Kidney glomerular epithelial cell (primary cell): Measurements from ENCODE around the gene CUZD1.

Experiments
- DNase-seq: peaks from one replicate; lab custom pipeline; 2025; lab: John Stamatoyannopoulos, UW

Gene CUZD1

DNA sequence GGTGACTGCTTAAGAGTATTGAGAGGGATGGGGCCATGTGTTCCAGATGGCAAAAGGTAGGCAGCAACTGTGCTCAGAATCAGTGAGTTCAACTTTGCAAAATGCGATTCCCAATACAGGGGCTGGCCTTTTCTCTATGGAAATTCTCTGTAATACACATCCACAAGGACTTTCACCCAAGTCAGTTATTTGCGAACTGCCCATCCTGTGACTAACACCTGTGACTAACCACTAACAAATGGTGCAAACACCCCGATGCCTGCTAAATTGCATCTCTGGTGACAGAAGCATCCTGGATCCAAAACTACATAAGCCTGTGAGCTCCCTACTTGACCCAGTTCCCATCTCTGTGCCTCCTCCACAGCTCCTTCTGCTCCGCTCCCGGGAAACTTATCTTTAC is 9.0 kb upstream of the CUZD1 start:
- peak; percentile 62 for DNase-seq

GRCh38 chr10:122853665-122854313 is 8.1 kb upstream of the CUZD1 start:
- DNase-seq: no peak

DNA sequence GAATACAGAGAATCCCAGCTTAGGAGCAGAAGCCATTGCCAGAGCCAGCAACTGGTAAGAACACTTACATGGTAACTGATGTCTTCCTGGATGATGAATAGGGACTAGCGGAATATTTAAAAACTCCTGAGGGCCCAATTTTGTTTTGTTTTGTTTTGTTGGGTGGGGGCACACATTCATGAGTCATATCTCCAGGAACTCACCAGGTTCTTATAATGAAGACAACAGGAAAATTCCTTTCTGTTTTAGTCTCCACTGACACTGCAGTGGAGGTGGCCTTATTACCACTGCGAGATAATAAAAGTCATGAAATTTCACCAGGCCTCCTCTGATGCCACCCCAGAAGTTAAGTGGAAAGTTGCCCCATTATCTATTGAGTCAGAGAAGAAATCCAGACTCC is 6.6 kb upstream of the CUZD1 start:
- peak; percentile 20 for DNase-seq

GRCh38 chr10:122850705-122851640 is 5.3 kb upstream of the CUZD1 start:
- peak; percentile 39 for DNase-seq

DNA sequence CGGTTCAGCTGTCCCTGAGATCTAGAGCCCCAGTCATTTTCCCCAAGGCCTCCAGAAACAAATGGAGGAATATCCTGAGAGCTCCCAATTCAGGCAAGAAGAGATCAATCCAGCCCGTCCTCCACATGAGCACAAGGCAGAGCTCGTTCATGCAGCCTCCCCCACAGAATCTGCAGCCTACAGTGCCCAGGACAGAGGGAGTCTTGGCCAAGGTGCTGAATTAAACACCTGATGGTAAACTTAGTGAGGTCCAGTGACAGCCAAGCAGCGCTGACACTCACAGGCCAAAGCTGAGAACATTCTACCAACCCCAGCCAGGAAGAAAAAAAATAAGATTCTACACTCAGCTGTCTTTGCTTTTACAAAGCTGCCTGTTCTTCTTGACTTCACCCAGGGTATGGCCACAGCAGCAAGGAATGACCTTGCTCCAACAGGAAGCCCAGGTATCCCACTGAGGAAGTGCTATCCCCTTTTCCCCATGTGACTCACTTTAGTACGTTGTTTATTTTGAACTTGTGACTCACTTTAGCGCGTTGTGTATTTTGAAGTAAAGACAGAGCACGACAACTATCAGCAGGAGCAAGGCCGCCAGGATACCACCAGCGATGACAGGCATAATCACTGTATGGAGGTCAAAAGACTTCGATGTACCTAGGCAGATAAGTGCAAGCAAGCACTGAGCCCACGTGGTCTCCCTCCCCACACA is 4.4 kb upstream of the CUZD1 start:
- DNase-seq: no peak

DNA sequence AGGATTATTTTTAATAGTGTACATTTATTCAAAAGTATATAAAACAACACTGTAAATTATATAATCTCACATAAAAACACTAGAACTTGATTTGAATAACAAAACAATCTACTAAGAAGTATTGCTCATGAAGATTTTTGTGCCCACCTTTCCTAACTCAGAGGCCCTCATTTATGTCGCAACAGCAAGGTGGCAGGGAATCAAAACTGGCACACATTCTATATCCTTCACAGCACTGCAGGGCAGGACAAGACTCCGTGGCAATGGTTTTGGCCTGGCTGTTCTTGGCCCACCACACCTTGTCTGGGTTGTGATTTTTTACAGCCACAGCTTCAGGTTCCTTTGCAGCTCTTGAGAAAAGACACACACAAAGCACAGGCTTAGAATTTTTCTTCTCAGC is 3.4 kb upstream of the CUZD1 start:
- DNase-seq: no peak

- DNase-seq: no peak
These were observed 2.3 kb upstream of the CUZD1 start for GRCh38 chr10:122847782-122848604.

- DNase-seq: no peak
These were observed 1.5 kb downstream of the CUZD1 start for GRCh38 chr10:122844146-122844545.

DNA sequence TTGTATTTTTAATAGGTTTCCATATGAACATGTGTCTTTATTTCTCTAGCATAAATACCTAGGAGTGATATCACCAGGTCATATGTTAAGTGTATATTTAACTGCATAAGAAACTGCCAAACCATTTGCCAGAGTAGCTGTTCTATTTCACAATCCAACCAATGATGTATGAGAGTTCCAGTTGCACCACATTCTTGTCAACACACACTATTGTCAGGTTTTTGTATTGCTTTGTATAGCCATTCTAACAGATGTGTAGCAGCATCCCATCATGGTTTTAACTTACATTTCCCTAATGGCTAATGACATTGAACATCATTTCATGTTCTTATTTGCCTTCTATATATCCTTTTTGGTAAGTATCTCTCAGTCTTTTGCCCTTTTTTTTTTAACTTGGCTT is 4.1 kb downstream of the CUZD1 start:
- DNase-seq: no peak

- DNase-seq: no peak
These were observed 6.2 kb downstream of the CUZD1 start for GRCh38 chr10:122839505-122839904.

DNA sequence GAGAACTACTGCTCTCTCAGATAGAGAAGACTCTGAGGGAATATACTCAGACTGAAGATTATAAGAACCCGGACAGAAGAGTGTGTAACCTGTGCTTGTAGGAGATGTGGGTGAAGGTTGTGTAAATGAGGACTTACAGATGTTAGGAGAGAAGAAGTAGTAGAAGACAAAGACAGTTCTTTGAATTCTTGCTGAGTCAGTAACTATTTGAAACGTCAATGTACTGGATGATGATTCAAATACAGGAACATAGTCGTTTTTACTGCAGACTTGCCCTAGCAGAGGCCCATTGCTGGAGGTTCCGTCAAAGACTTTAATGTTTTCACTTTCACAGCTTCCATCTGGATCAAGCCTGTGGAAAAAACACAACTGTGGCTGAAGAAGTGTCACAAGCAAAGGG is 6.8 kb downstream of the CUZD1 start:
- DNase-seq: no peak

- DNase-seq: no peak
These were observed 9.7 kb downstream of the CUZD1 start for GRCh38 chr10:122835908-122836307.

DNA sequence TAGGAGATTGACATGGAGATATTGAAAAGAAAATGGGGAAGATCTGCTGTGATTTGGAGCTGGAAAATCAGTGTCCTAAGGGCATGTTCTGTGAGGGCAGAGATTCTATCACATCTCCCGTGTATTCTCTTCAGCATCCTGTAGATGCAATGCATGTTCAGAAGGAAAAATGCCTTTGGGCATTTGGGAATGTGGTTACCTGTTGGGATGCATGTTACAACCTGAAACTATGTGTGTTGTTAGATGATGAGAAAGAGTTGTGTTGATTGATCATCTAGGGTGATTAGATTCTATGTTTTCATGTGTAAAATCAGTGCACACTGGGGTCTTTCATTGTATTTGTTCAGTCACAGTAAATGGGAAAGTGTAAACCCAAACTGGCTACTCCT is 14.7 kb downstream of the CUZD1 start:
- DNase-seq: no peak

DNA sequence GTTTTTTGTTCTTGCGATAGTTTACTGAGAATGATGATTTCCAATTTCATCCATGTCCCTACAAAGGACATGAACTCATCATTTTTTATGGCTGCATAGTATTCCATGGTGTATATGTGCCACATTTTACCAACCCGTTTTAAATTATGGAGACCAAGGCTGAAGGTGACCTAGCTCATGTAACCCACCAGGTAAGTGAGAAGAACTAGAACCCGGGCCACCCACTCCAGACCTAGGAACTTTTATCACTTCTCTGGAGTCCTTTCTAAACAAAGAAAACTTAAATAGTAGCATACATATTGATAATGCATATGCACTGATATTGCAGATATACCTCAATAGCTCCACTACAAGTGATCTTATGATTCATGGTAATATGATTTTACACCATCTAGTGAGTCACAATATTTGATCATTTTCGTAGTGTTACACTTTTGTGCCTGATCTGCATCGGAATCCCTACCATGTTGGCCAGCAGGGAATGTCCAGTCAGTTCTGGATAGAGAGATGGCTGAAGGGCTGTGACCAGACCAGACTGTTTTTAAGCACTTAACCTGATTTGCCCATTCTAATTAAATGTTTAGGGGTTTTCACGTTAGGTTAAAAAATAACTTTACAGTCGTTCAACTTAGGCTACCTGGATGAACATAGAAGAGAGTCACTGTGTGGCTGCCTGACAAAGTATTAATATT is 15.2 kb downstream of the CUZD1 start:
- no peak for DNase-seq

DNA sequence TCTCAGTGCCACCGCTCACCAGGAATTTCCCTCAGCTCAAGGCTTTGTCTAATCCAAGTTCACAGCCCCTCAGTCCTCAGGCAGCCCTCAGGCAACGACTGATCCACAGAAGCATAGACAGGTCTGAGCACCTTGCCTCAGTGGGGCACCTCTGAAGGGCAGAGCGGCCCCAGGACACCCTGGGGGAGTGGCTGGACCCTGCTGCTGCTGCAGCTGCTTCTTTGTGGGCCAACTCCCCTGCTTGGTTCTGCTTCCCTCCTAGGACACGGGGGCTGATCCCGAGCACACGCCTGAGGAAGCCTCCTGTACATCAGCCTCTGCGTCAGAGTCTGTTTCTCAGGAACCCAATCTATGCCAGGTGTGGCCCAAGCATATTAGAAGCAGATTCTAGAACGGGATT is 16.2 kb downstream of the CUZD1 start:
- no peak for DNase-seq

- DNase-seq: no peak
These were observed 16.9 kb downstream of the CUZD1 start for GRCh38 chr10:122828716-122829255.

DNA sequence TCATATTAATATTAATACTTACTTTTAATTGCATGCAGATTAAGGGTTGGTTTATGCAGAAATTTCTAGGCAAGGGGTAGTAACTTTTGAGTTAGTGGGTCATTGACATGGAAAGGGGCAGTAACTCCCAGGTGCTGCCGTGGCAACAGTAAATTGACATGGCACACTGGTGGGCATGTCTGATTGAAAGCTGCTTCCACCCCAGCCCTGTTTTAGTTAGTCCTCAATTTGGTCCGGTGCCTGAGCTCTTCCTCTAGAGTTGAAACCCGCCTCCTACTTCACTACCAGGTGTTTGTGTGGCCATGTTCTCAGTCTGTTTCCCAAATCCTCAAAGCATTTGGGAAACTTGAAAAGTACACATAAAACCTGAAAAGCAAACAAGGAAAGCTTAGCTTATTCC is 18.4 kb downstream of the CUZD1 start:
- DNase-seq: no peak

DNA sequence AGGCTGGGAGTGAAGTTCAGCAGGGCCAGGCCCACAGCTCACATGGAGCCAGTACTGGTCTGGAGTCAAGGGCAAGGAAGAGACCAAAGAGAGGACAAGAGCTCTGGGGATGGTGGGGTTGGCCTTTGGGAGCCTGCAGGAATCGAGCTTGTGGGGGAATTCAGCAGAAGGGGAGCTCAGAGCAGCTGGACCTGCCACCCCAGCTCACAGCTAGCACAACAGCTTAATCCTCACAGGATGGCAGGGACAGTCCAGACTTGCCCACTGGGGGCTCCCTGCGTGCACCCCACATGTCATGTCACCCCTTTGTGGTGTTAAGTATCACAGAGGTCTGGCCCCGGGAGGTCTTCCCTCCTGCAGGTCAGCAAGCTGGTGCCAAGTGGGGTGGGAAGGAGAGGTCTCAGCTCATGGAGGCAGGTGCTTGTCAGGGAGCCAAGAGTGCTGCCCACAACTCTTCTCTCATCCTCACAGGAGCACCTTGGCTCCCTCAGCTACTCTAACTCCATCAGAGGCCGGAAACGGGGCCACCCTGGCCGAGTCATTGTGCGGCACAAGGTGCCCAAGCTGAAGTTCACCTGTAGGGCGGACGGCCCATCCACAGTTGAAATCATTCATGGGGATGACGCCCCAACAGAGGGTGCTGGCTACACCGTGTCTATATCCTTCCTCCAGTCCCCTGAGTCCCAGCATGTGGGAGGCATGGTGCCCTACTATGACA is 22.5 kb downstream of the CUZD1 start:
- DNase-seq: no peak

GRCh38 chr10:122821808-122822207 is 23.8 kb downstream of the CUZD1 start:
- DNase-seq: no peak

GRCh38 chr10:122815458-122815857 is 30.2 kb downstream of the CUZD1 start:
- no peak for DNase-seq
